HEK293 (cell line): ENCODE measurements around the gene ST3GAL5.

Experiments used
- CTCF ChIA-PET: fragments of 350-600 bp; formaldehyde crosslinking; extraction: SDS; loops from one replicate; lab custom pipeline; 2021; ENCODE audit warnings: antibody characterized with exemption; lab: Yijun Ruan, JAX
- POLR2A ChIA-PET: fragments of 300-600 bp; formaldehyde crosslinking; extraction: SDS; loops from one replicate; lab custom pipeline; 2020; ENCODE audit warnings: antibody characterized with exemption, inconsistent platforms; lab: Yijun Ruan, JAX
- H3K27ac ChIP-seq: fragments of 200-500 bp; sonication (Bioruptor generic); 2 replicates; pipeline ENCODE4 v1.5.1; 2014; ENCODE audit warnings: low read depth, low read length, control low read depth, inconsistent platforms; ENCODE audit errors: extremely low read depth
- H3K36me3 ChIP-seq, 2 experiments: fragments of 200-500 bp in 1 of 2; sonication (Bioruptor generic) in 1 of 2; 1 replicate in 1 of 2; 2 replicates in 1 of 2; pipeline ENCODE4 v1.5.1; 2014 to 2017; ENCODE audit warnings: inconsistent platforms in 2 of 2, low read length in 2 of 2; ENCODE audit not compliant: control insufficient read depth in 2 of 2, insufficient read depth in 1 of 2
- H3K4me1 ChIP-seq: fragments of 200-500 bp; sonication (Bioruptor generic); 2 replicates; pipeline ENCODE4 v1.5.1; 2014; ENCODE audit warnings: mild to moderate bottlenecking, low read length, inconsistent platforms; ENCODE audit not compliant: control insufficient read depth, insufficient read depth
- H3K4me3 ChIP-seq: 2 replicates; pipeline ENCODE4 v1.5.1; 2011; ENCODE audit warnings: low read depth, mild to moderate bottlenecking, control low read depth, low read length, moderate library complexity
- H3K9me3 ChIP-seq: fragments of 200-500 bp; sonication (Bioruptor generic); 2 replicates; pipeline ENCODE4 v1.5.1; 2014; ENCODE audit warnings: low read depth, low read length, inconsistent platforms; ENCODE audit not compliant: control insufficient read depth, insufficient read depth
- EGR2 ChIP-seq: fragments of 450-650 bp; formaldehyde crosslinking; IDR thresholded peaks from 2 replicates; pipeline ENCODE4 v1.5.1; 2016; ENCODE audit warnings: low read depth, missing biosample characterization, missing genetic modification characterization
- FEZF1 ChIP-seq: fragments of 450-650 bp; formaldehyde crosslinking; IDR thresholded peaks from 2 replicates; pipeline ENCODE4 v1.5.1; 2016; ENCODE audit warnings: missing biosample characterization, missing genetic modification characterization
- HOXC10 ChIP-seq: sonication (generic); formaldehyde crosslinking; IDR thresholded peaks from 2 replicates; pipeline ENCODE4 v1.8.1; 2023; ENCODE audit warnings: mild to moderate bottlenecking, missing genetic modification reagents
- MYNN ChIP-seq: fragments of 450-650 bp; formaldehyde crosslinking; IDR thresholded peaks from 2 replicates; pipeline ENCODE4 v1.5.1; 2016; ENCODE audit warnings: missing biosample characterization, missing genetic modification characterization, borderline replicate concordance
- MZF1 ChIP-seq: fragments of 450-650 bp; formaldehyde crosslinking; IDR thresholded peaks from 2 replicates; pipeline ENCODE4 v1.5.1; 2017; ENCODE audit warnings: missing biosample characterization, missing genetic modification characterization, borderline replicate concordance
- REPIN1 ChIP-seq: fragments of 450-650 bp; formaldehyde crosslinking; IDR thresholded peaks from 2 replicates; pipeline ENCODE4 v1.5.1; 2017; ENCODE audit warnings: missing biosample characterization, missing genetic modification characterization, low read depth
- SCRT2 ChIP-seq: fragments of 450-650 bp; formaldehyde crosslinking; IDR thresholded peaks from 2 replicates; pipeline ENCODE4 v1.5.1; 2016; ENCODE audit warnings: missing biosample characterization, missing genetic modification characterization
- WT1 ChIP-seq: fragments of 450-650 bp; formaldehyde crosslinking; IDR thresholded peaks from 2 replicates; pipeline ENCODE4 v1.5.1; 2016; ENCODE audit warnings: missing biosample characterization, missing genetic modification characterization
- ZBTB21 ChIP-seq: fragments of 450-650 bp; formaldehyde crosslinking; IDR thresholded peaks from 2 replicates; pipeline ENCODE4 v1.5.1; 2017; ENCODE audit warnings: missing biosample characterization, missing genetic modification characterization
- ZBTB8A ChIP-seq: fragments of 450-650 bp; formaldehyde crosslinking; IDR thresholded peaks from 2 replicates; pipeline ENCODE4 v1.5.1; 2016; ENCODE audit warnings: missing biosample characterization, missing genetic modification characterization
- ZNF114 ChIP-seq: fragments of 450-650 bp; formaldehyde crosslinking; IDR thresholded peaks from 2 replicates; pipeline ENCODE4 v1.5.0; 2017; ENCODE audit warnings: missing biosample characterization, missing genetic modification characterization
- ZNF174 ChIP-seq: fragments of 450-650 bp; formaldehyde crosslinking; IDR thresholded peaks from 2 replicates; pipeline ENCODE4 v1.5.0; 2017; ENCODE audit warnings: missing biosample characterization, mild to moderate bottlenecking, missing genetic modification characterization
- ZNF175 ChIP-seq: fragments of 450-650 bp; formaldehyde crosslinking; IDR thresholded peaks from 2 replicates; pipeline ENCODE4 v1.5.1; 2016; ENCODE audit warnings: missing biosample characterization, missing genetic modification characterization
- ZNF2 ChIP-seq: fragments of 450-650 bp; formaldehyde crosslinking; IDR thresholded peaks from 2 replicates; pipeline ENCODE4 v1.5.1; 2016; ENCODE audit warnings: missing biosample characterization, missing genetic modification characterization
- ZNF221 ChIP-seq: fragments of 450-650 bp; formaldehyde crosslinking; IDR thresholded peaks from 2 replicates; pipeline ENCODE4 v1.5.1; 2017; ENCODE audit warnings: missing biosample characterization, missing genetic modification characterization, borderline replicate concordance
- ZNF266 ChIP-seq: fragments of 450-650 bp; formaldehyde crosslinking; IDR thresholded peaks from 2 replicates; pipeline ENCODE4 v1.5.1; 2016; ENCODE audit warnings: missing biosample characterization, missing genetic modification characterization, low read depth
- ZNF324 ChIP-seq: fragments of 450-650 bp; formaldehyde crosslinking; IDR thresholded peaks from 2 replicates; pipeline ENCODE4 v1.5.1; 2016; ENCODE audit warnings: missing biosample characterization, missing genetic modification characterization
- ZNF549 ChIP-seq: fragments of 450-650 bp; IDR thresholded peaks from 2 replicates; pipeline ENCODE4 v1.5.1; 2018; ENCODE audit warnings: missing biosample characterization, missing genetic modification characterization, mild to moderate bottlenecking, inconsistent platforms, moderate library complexity
- ZNF555 ChIP-seq: fragments of 450-650 bp; formaldehyde crosslinking; conservative IDR thresholded peaks from 2 replicates; pipeline ENCODE4 v1.5.1; 2017; ENCODE audit warnings: missing biosample characterization, mild to moderate bottlenecking, missing genetic modification characterization, inconsistent platforms
- ZNF560 ChIP-seq: fragments of 450-650 bp; formaldehyde crosslinking; IDR thresholded peaks from 2 replicates; pipeline ENCODE4 v1.5.1; 2017; ENCODE audit warnings: missing biosample characterization, missing genetic modification characterization, borderline replicate concordance
- ZNF621 ChIP-seq: fragments of 450-650 bp; formaldehyde crosslinking; IDR thresholded peaks from 2 replicates; pipeline ENCODE4 v1.5.1; 2017; ENCODE audit warnings: missing biosample characterization, missing genetic modification characterization
- ZNF660 ChIP-seq: fragments of 450-650 bp; IDR thresholded peaks from 2 replicates; pipeline ENCODE4 v1.5.1; 2018; ENCODE audit warnings: missing biosample characterization, mild to moderate bottlenecking, missing genetic modification characterization
- ZNF707 ChIP-seq: fragments of 450-650 bp; formaldehyde crosslinking; IDR thresholded peaks from 2 replicates; pipeline ENCODE4 v1.5.1; 2016; ENCODE audit warnings: missing biosample characterization, missing genetic modification characterization
- TF ChIP-seq, protein P1 (sequence below): fragments of 450-650 bp; IDR thresholded peaks from 2 replicates; pipeline ENCODE4 v1.5.1; 2018; ENCODE audit warnings: missing biosample characterization, missing genetic modification characterization
- TF ChIP-seq, protein P2 (sequence below): fragments of 450-650 bp; formaldehyde crosslinking; IDR thresholded peaks from 2 replicates; pipeline ENCODE4 v1.5.1; 2017; ENCODE audit warnings: missing biosample characterization, missing genetic modification characterization
- TF ChIP-seq, protein P3 (sequence below): fragments of 450-650 bp; formaldehyde crosslinking; IDR thresholded peaks from 2 replicates; pipeline ENCODE4 v1.5.1; 2016; ENCODE audit warnings: missing biosample characterization, missing genetic modification characterization
- TF ChIP-seq, protein P4 (sequence below): fragments of 450-650 bp; formaldehyde crosslinking; IDR thresholded peaks from 2 replicates; pipeline ENCODE4 v1.5.1; 2017; ENCODE audit warnings: missing biosample characterization, missing genetic modification characterization
- TF ChIP-seq, protein P5 (sequence below): fragments of 450-650 bp; formaldehyde crosslinking; IDR thresholded peaks from 2 replicates; pipeline ENCODE4 v1.5.1; 2017; ENCODE audit warnings: missing biosample characterization, missing genetic modification characterization

ST3GAL5 gene

DNA sequence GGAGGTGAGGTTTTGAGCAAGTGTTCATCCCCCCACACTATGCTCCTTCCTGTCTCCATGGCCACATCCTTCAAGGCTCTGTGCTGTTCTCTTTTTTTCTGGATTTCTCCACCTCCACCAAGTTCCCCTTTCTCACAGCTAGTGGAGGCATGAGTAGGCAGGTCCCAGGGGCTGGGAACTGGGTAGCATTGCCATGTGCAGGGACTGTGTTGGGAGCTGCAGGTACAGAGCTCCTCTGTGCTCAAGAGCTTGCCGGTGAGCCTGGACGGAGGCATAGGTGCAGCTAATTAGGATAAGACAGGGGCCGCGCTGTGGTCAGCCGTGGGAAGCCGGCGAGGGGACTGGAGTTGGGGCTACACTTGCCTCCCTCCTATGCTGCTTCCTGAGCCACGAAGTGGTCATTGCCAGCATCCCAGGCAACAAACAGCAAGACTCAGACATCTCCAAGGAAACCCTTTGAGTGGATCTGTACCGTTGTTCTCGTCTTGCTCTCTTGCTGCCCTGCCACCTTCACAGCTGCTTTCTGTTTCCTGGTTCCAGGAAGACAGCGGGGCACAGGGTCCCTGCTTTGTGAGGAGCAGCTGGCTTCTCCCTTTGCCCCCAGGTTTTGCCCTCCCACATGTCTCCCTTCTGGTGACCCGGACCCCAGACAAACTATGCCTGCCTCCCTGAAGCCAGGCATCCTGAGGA, 98.1 kb downstream of the ST3GAL5 start:
- ChIA-PET POLR2A (no interaction called here), CTCF (interaction anchor here (0.5 to 2.4 kb wide), 6 partner anchors 13 to 62 kb away, joined by 3 to 14 read pairs (median 6); no protein-coding TSS in a partner anchor)

DNA sequence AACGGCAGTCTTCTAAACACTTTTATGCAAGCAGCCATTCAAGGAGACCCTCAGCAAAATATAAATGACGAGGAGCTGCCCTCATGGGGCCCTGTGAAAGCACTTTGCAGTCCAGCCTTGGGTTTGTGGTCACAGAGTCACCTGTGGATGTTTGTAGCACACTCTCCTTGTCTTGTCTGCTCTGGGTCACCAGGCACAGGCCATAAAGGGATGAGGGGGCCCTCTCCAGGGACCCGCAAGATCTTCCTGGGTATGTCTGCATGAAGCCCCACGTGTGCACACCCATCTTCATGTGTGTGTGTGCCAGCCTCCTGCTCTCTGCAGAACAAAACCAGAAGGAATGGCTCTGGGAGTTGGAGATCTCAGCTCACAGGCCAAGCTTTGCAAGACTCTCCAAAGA, 98.8 kb downstream of the ST3GAL5 start:
- H3K36me3 ChIP-seq = no peaks in the 10 kb centered on the region
- H3K4me3 ChIP-seq = no peak overlapping the region
- ChIA-PET POLR2A (no interaction called here), CTCF (interaction anchor here (0.5 to 2.4 kb wide), 10 partner anchors 8 to 61 kb away, joined by 3 to 14 read pairs (median 3); no protein-coding TSS in a partner anchor)
- H3K27ac ChIP-seq = no peak overlapping the region
- H3K4me1 ChIP-seq = peaks cover 12% of the 10 kb centered on the region; the same call in 1 of the 2 replicates
- TF ChIP-seq ZNF707 = no peak
- TF ChIP-seq ZNF2 (tag by site-specific recombination) = no peak
- TF ChIP-seq, protein P1, sequence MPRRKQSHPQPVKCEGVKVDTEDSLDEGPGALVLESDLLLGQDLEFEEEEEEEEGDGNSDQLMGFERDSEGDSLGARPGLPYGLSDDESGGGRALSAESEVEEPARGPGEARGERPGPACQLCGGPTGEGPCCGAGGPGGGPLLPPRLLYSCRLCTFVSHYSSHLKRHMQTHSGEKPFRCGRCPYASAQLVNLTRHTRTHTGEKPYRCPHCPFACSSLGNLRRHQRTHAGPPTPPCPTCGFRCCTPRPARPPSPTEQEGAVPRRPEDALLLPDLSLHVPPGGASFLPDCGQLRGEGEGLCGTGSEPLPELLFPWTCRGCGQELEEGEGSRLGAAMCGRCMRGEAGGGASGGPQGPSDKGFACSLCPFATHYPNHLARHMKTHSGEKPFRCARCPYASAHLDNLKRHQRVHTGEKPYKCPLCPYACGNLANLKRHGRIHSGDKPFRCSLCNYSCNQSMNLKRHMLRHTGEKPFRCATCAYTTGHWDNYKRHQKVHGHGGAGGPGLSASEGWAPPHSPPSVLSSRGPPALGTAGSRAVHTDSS (tag by site-specific recombination) = no peak
- TF ChIP-seq WT1 = no peak
- no peak for TF ChIP-seq SCRT2 (tag by site-specific recombination)
- no peak for TF ChIP-seq FEZF1 (tag by site-specific recombination)
- TF ChIP-seq, protein P2, sequence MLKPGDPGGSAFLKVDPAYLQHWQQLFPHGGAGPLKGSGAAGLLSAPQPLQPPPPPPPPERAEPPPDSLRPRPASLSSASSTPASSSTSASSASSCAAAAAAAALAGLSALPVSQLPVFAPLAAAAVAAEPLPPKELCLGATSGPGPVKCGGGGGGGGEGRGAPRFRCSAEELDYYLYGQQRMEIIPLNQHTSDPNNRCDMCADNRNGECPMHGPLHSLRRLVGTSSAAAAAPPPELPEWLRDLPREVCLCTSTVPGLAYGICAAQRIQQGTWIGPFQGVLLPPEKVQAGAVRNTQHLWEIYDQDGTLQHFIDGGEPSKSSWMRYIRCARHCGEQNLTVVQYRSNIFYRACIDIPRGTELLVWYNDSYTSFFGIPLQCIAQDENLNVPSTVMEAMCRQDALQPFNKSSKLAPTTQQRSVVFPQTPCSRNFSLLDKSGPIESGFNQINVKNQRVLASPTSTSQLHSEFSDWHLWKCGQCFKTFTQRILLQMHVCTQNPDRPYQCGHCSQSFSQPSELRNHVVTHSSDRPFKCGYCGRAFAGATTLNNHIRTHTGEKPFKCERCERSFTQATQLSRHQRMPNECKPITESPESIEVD (tag by site-specific recombination) = no peak
- TF ChIP-seq ZNF221 (tag by site-specific recombination) = no peak
- no peak for TF ChIP-seq ZBTB8A (tag by site-specific recombination)
- TF ChIP-seq, protein P3, sequence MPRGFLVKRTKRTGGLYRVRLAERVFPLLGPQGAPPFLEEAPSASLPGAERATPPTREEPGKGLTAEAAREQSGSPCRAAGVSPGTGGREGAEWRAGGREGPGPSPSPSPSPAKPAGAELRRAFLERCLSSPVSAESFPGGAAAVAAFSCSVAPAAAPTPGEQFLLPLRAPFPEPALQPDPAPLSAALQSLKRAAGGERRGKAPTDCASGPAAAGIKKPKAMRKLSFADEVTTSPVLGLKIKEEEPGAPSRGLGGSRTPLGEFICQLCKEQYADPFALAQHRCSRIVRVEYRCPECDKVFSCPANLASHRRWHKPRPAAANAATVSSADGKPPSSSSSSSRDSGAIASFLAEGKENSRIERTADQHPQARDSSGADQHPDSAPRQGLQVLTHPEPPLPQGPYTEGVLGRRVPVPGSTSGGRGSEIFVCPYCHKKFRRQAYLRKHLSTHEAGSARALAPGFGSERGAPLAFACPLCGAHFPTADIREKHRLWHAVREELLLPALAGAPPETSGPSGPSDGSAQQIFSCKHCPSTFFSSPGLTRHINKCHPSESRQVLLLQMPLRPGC (tag by site-specific recombination) = no peak
- TF ChIP-seq ZBTB21 (tag by site-specific recombination) = no peak
- no peak for TF ChIP-seq ZNF175 (tag by site-specific recombination)
- TF ChIP-seq REPIN1 (tag by site-specific recombination) = no peak
- H3K9me3 ChIP-seq = no peaks in the 10 kb centered on the region

More for the DNA sequence above, 98.1 kb downstream of the ST3GAL5 start:
- Histone ChIP-seq H3K27ac (no peak overlapping the region), H3K4me1 (peaks cover 12% of the 10 kb centered on the region; the same call in 1 of the 2 replicates), H3K9me3 (no peaks in the 10 kb centered on the region), H3K4me3 (no peak overlapping the region), H3K36me3 (no peaks in the 10 kb centered on the region)
- TF ChIP-seq ZNF621 (tag by site-specific recombination) (no peak), ZNF660 (tag by site-specific recombination) (no peak), EGR2 (tag by site-specific recombination) (no peak), ZNF174 (tag by site-specific recombination) (no peak), ZNF560 (tag by site-specific recombination) (no peak), HOXC10 (CRISPR knock-in tag) (no peak), ZNF324 (tag by site-specific recombination) (no peak), ZNF549 (tag by site-specific recombination) (no peak), MZF1 (tag by site-specific recombination) (no peak), ZNF114 (no peak), ZNF266 (tag by site-specific recombination) (no peak), MYNN (no peak), ZNF555 (tag by site-specific recombination) (no peak)
- TF ChIP-seq, protein P4, sequence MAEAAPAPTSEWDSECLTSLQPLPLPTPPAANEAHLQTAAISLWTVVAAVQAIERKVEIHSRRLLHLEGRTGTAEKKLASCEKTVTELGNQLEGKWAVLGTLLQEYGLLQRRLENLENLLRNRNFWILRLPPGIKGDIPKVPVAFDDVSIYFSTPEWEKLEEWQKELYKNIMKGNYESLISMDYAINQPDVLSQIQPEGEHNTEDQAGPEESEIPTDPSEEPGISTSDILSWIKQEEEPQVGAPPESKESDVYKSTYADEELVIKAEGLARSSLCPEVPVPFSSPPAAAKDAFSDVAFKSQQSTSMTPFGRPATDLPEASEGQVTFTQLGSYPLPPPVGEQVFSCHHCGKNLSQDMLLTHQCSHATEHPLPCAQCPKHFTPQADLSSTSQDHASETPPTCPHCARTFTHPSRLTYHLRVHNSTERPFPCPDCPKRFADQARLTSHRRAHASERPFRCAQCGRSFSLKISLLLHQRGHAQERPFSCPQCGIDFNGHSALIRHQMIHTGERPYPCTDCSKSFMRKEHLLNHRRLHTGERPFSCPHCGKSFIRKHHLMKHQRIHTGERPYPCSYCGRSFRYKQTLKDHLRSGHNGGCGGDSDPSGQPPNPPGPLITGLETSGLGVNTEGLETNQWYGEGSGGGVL = no peak
- TF ChIP-seq, protein P5, sequence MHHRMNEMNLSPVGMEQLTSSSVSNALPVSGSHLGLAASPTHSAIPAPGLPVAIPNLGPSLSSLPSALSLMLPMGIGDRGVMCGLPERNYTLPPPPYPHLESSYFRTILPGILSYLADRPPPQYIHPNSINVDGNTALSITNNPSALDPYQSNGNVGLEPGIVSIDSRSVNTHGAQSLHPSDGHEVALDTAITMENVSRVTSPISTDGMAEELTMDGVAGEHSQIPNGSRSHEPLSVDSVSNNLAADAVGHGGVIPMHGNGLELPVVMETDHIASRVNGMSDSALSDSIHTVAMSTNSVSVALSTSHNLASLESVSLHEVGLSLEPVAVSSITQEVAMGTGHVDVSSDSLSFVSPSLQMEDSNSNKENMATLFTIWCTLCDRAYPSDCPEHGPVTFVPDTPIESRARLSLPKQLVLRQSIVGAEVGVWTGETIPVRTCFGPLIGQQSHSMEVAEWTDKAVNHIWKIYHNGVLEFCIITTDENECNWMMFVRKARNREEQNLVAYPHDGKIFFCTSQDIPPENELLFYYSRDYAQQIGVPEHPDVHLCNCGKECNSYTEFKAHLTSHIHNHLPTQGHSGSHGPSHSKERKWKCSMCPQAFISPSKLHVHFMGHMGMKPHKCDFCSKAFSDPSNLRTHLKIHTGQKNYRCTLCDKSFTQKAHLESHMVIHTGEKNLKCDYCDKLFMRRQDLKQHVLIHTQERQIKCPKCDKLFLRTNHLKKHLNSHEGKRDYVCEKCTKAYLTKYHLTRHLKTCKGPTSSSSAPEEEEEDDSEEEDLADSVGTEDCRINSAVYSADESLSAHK (tag by site-specific recombination) = no peak
